DND-41 (cell line): ENCODE data around the gene ASPDH.

Experiments used
- EZH2 ChIP-seq: IDR thresholded peaks from 3 replicates; pipeline ENCODE4 v1.6.1; 2012; ENCODE audit warnings: borderline replicate concordance, low read depth, mild to moderate bottlenecking, moderate library complexity, low read length, inconsistent platforms; ENCODE audit not compliant: severe bottlenecking
- TF ChIP-seq, protein P1 (sequence below): IDR thresholded peaks from 2 replicates; pipeline ENCODE4 v1.5.1; 2012; ENCODE audit warnings: borderline replicate concordance, low read length, moderate library complexity, mild to moderate bottlenecking; ENCODE audit not compliant: poor library complexity, severe bottlenecking; ENCODE audit errors: extremely low read depth

- TF ChIP-seq, protein P1, sequence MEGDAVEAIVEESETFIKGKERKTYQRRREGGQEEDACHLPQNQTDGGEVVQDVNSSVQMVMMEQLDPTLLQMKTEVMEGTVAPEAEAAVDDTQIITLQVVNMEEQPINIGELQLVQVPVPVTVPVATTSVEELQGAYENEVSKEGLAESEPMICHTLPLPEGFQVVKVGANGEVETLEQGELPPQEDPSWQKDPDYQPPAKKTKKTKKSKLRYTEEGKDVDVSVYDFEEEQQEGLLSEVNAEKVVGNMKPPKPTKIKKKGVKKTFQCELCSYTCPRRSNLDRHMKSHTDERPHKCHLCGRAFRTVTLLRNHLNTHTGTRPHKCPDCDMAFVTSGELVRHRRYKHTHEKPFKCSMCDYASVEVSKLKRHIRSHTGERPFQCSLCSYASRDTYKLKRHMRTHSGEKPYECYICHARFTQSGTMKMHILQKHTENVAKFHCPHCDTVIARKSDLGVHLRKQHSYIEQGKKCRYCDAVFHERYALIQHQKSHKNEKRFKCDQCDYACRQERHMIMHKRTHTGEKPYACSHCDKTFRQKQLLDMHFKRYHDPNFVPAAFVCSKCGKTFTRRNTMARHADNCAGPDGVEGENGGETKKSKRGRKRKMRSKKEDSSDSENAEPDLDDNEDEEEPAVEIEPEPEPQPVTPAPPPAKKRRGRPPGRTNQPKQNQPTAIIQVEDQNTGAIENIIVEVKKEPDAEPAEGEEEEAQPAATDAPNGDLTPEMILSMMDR = no peak
- TF ChIP-seq EZH2 = no peak
Observed at GRCh38 chr19:50522881-50523280, 9.2 kb upstream of the ASPDH start.
